NCI-H1436 treated with DMSO at 0.1 percent for 48 hours (cell line): Measurements from ENCODE around the gene C17orf114.
"Not testable (repeated sequence)": the region's sequence is repeated elsewhere in the genome, so short reads cannot be mapped to it uniquely, and the experiment has no call there.

Source experiments
- DNase-seq: peaks from one replicate; lab custom pipeline; 2025; lab: John Stamatoyannopoulos, UW

Gene C17orf114

GRCh38 chr17:4802228-4802627 is at the start of gene C17orf114:
TSS of gene C17orf114 (minus strand) at chr17:4802328.
- DNase-seq, result no peak

DNA sequence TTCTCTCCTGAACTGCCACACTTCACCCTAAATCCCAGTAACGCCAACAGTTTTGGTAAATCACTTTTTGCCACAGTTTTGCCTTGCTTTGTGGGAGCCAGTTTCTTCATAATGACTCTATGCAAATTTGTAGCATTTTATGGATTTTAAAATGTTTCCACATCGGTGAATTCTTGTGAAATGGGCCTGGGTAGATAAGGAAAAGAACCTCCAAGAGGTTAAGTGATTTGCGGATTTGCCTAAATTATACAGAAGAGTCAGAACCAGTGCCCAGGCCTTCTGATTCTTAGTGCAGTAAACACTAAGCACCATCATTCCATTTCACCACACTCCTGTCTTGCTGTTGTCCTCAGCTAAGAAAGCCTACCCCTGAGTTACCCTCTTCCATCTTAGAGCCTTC is 49.0 kb upstream of the C17orf114 start:
- DNase-seq, result no peak

GRCh38 chr17:4850246-4850645 is 48.1 kb upstream of the C17orf114 start:
- no peak for DNase-seq

DNA sequence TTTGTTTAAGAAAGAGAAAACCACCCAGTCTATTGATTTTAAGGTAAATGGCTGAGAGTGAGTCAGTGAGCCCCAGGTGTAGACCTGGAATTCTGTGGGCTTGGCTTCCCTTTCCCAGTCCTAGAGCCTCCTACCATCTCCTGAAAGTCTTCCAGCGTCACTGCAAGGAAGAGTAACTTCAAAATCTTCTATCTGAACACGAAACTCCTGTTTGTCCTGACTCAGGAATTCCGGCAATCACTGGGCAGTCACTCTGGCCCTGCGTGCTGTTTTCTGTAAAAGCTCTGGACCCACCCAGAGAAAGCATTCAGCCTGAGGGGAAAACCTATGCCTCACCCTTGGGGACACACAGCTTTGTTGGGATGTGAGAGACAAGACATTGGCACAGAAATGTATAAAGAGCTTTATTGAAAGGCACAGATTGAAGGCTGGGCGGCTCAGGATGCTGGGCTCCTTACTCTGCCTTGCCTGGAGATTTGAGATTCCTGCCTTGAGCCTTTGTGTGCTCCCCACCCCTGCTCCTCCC is 46.9 kb upstream of the C17orf114 start:
- DNase-seq, result no peak

- DNase-seq, result no peak
Observed at GRCh38 chr17:4846635-4847390, 44.7 kb upstream of the C17orf114 start.

DNA sequence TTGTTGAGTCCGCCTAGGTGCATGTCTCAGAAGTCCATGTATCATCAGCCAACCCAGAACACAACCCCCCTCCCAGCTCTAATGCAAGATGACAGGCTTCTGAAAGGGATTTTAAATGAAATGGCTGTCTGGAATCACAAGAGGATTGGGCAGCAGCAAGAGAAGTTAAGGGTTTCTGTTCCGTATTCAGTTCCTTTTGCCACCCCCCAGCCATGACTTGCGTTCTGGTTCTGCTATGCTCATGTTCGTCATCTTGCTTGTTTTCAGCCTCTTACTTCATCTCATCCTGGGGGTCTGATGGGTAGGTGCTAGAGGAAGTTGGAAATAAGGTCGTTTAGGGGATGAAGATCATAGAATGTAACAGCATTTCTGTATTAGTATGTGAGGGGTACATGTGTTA is 43.0 kb upstream of the C17orf114 start:
- no peak for DNase-seq

GRCh38 chr17:4843321-4844000 is 41.3 kb upstream of the C17orf114 start:
- no peak for DNase-seq

- DNase-seq, result no peak
Observed at GRCh38 chr17:4842376-4842775, 40.2 kb upstream of the C17orf114 start.

GRCh38 chr17:4840893-4841242 is 38.7 kb upstream of the C17orf114 start:
- DNase-seq, result no peak

GRCh38 chr17:4839965-4840892 is 38.1 kb upstream of the C17orf114 start:
- no peak for DNase-seq

DNA sequence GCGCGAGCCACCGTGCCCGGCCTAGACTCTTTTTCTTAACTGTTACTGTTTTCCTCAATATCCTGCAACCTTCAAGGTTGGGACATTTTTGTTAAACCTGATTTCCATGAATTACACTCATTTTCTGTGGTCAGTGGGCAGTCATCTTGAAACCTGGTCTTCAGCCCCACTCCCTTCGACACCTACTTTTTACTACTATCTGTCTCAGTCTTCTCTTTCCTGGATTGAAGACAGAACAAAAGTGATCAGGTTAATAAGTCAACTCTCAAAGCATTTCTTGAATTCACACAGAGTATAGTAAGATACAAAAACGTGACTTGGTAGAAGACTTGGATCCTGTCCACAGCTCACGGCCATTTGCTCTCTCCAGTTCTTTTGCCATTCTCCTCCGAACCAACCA is 37.1 kb upstream of the C17orf114 start:
- no peak for DNase-seq

DNA sequence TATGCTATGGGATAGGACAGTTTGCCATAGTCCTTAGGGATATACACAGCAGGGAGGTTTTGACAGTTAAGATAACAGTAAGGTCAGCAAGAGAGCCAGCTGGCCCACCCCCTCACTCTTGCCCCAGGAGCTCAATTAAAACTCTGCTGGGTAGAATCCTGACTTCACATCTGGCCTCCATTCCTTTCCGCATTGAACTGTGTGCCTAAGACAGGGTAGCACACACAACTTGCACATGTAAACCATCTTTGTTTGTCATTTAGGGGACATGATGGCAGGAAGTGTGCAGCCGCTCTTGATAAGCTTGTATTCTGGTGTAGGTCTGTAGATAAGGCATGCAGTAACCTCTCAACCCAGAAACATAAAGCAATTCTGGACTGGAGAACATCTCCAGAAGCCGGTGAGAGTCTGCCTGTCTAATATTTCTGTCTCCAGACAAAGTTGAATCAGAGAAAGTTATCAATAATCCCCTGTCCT is 36.2 kb upstream of the C17orf114 start:
- DNase-seq, result no peak

GRCh38 chr17:4837471-4838308 is 35.6 kb upstream of the C17orf114 start:
- DNase-seq, result no peak

GRCh38 chr17:4836221-4836620 is 34.1 kb upstream of the C17orf114 start:
- DNase-seq, result no peak

- DNase-seq, result no peak
Observed at GRCh38 chr17:4834681-4835020, 32.5 kb upstream of the C17orf114 start.

DNA sequence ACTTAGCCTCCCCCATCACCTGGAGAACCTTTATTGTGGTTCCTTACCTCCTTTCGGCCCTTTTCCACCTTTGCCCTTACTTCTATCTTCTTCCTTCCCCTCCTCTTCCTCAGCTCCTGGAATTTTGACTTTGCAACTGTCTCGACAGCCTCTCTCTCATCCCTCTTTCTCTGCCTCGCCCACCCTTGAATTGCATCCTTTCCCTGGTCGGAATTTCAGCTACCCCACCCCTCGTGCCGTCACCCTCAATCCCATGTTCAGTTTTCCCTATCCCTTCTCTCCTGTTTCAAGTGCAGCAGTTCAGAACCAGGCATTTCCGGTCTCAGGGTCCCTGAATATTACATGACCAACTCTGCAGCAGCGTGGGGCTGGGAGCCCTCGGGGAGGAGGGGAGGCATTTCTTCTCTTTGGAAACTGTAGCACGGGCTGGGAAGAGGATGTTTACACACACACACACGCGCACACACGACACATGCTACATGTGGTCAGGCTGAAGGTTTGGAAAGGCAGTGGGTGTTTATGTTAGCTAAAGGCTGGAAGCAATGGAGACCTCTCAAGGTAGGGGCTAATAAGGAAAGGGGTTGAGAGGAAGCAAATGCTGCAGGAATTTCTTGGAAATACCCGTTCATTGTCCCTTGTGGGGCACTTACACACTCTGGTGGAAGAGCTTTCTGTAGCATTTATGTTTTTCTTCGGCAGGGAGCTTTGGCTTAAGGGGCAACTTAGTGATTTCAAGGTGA is 32.0 kb upstream of the C17orf114 start:
- no peak for DNase-seq

DNA sequence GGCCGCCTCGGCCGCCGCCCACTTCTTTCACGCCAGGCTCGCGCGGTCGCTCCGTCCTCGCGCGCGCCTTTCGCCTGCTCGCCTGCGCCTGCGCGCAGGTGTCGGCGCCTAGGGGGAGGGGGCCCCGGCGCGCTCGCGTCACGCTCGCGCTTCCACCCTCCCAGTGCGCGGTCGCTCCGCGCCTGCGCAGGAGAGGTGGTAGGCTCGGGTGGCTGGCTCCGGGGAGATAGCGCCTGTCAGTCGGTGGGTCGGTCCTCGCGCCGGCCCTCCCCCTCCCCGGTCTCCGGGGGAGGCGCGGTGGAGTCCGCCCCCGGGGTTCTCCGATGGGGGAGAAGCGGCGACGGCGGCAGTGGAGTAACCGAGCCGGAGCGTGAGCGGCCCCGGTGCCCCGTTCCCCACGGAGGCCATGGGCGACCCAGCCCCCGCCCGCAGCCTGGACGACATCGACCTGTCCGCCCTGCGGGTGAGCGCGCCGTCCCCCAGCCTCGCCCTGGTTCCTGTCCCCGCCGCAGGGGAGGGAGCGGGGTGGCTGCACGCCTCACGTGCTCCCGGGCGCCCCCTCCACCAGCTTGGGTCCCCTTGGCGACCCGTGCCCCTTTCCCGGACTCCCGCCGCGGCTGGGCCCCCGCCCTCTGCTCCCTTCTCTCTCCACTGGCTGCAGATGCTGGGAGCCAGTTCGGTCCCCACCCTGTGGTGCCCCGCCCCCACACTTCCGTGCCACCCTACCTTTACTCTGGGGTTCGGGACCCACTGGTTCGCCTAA is 31.2 kb upstream of the C17orf114 start, which contains the start of gene MINK1:
MINK1 (plus strand) TSS at position 163 of the 763 bp plus-strand sequence; CDS start at position 407, 244 bp downstream.
- DNase-seq, result peak; percentile 53

- DNase-seq, result not testable (repeated sequence)
Observed at GRCh38 chr17:4832829-4833177, 30.7 kb upstream of the C17orf114 start.

- no peak for DNase-seq
Observed at GRCh38 chr17:4827399-4827798, 25.3 kb upstream of the C17orf114 start.
